HG03378 (cell line): ENCODE measurements around the gene KRT31.
"Not testable (repeated sequence)": the region's sequence is repeated elsewhere in the genome, so short reads cannot be mapped to it uniquely, and the experiment has no call there.

ENCODE experiments used
- ATAC-seq: cut with Tn5 transposase; IDR thresholded peaks from one replicate; pipeline ENCODE4 v1.9.1; 2021; ENCODE audit warnings: mild to moderate bottlenecking, moderate library complexity; ENCODE audit not compliant: unreplicated experiment

Gene KRT31

DNA sequence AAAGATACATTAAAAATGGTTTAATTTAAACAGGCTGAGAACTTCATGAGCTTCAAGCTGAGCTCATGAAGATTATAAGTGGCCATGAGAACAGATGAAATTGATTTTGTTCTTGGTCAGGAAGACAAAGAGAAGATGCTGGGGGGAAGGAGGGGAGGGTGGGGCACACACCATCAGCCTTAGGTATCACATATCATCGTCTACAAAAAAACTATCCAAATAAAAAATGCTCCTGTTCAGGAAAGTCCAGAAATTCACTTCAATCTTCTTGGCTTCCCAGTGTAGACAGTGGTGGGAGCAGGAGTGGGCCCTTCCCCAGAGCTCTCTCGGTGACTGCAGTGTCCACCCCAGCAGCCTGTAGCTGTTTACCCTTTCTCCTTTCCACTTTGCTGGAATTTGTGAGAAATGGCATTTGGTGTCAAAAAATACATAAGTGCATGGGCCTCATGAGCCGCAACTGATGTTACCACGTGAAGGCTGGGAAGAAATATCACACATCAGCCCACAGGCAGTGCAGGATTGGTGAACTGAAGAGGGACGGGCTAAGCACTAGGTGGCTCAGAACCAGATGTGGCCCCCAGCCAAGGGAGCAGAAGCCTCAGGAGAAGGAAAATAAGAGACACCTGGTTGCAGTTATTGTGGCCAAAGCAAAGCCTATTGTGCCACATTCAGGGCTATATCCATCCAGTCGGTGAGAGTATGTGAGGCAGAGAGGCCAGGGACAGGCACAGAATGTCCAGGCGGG is 20.9 kb upstream of the KRT31 start:
- ATAC-seq, result no peak

DNA sequence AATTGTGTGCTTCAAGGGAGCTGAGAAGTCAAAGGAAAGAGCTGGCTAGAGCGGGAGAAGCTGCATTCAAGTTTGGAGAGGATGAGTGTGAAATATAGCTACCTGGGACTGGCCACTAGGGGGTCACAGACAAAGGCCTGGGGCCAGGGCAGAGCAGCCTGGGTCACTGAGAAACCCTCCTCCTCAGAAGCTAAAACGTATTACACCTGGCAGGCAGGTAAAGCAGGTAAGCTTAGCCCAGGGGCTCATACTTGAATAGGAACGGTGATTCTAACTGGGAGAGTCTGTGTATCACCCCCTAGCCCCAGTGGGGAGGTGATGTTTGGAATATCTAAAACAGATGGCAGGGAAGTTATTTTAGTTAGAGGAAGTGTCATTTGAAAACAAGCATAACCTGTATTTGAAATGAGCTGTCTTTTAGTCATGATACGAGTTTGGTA is 20.2 kb upstream of the KRT31 start:
- no peak for ATAC-seq

DNA sequence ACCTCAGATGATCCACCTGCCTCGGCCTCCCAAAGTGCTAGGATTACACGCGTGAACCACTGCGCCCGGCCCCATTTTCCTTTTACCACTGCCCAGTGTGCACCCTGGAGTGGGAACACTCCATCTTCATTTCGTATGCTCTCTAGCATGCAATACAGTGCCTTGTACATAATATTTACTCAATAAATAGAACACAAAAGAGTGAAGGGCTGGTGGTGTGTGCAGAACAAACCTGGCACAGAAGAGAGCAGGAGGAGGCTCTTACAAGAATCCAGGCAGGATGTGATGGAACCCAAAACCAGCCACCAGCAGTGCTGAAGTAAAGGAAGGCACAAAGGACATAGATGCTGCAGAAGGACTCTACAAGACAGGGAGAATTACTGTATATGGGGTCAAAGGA is 19.7 kb upstream of the KRT31 start:
- ATAC-seq, result no peak

DNA sequence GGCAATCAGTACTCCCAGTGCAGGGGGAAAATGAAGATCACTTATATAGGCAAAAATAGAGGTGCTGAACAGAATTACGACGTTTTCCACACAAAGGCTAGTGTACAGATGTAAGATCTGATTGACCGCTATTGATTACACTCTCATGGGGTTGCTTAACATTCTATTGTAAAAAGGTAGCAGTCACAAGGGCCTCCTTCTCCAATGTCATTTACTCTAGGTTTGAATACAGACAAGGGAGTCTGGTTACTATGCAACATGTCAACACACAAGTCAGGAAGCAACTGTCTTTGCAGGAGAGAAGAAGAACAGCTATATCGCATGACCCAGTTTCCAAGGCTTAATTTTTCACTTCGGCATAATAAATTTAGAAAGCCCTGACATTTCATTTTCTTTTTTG is 19.1 kb upstream of the KRT31 start:
- ATAC-seq, result no peak

DNA sequence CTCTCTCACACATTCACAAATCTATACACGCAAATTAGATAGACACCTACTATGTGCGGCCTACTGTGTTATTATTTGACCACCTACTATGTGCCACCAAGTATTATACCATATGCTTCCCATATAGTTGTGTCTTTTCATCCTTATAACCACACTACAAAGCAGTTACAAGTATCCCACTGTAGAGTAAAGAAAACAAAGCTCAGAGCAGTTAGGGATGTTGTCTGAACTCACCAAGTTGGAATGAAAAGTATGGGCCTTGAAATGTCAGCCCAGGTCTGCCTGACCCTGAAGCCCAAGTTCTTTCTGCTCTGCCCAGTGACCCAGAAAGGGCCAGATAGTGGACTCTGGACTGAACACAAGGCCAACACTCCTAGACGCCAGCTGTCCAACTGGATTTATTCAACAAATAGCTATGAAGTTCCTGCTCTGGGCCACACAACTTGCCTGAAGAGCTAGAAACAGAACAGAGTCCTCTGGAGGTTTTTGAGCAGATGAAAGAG is 18.5 kb upstream of the KRT31 start:
- no peak for ATAC-seq

DNA sequence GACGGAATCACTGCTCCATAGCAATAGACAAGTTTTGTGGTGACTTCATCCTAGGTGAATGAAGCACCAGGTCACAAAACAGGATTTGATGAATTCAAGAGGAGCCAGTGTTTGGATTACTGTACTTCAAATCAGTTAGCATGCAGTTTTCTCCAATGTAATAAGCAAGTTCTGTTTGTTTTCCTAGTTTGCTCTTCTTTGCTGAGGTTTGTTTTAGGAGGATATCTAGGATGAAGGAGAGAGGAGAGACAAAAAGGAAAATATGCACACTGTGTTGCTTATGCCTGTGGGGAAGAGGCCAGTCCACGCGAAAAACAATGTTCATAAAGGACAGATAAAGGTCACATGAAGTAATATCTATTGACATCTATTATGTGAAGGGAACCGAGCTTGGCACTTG is 18.0 kb upstream of the KRT31 start:
- ATAC-seq, result no peak

DNA sequence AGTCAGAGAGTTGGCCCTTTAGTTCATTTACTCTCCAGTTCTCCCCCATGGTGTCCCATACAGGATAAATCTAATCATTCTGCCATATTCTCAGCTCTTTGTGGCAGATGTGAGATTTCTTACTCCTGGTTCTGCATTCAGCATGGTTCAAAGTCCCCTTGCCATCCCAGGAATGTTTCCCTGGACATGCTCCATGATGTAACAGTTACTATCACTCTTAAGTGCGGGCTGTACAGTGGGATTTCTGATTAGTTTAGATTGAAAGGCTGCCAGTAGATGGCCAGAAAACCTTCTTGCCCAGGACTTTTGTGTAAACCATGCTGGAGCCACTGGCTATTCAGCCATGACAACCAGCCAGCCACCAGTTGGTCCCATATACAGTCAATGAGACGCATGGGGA is 16.6 kb upstream of the KRT31 start:
- ATAC-seq, result no peak

DNA sequence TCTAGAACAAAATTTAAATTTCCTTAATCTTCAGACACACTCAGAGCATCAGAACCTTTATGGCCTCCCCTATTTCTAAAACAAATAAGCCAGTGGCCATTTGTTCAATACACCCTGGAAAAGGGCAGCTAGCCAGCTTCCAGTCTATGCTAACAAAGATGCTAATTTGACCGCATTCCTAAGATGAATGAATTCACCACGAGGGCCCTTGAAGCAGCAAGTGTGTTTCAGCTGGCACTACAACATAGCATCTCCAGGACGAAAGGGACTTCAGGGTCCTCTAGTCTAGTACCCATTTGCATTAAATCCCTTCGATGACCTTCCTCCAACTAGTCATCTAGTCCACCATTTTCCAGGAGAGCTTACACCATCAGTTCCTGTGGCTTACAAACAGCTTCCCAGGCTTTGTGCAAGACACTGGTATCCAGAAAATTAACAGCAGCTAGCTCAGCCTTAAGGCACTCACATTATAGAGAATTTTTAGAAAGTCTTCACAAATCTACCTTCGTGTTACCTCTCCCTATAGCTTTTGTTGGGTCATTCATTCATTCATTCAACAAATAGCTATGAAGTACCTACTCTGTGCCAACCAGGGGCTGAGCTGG is 16.0 kb upstream of the KRT31 start:
- ATAC-seq, result no peak

DNA sequence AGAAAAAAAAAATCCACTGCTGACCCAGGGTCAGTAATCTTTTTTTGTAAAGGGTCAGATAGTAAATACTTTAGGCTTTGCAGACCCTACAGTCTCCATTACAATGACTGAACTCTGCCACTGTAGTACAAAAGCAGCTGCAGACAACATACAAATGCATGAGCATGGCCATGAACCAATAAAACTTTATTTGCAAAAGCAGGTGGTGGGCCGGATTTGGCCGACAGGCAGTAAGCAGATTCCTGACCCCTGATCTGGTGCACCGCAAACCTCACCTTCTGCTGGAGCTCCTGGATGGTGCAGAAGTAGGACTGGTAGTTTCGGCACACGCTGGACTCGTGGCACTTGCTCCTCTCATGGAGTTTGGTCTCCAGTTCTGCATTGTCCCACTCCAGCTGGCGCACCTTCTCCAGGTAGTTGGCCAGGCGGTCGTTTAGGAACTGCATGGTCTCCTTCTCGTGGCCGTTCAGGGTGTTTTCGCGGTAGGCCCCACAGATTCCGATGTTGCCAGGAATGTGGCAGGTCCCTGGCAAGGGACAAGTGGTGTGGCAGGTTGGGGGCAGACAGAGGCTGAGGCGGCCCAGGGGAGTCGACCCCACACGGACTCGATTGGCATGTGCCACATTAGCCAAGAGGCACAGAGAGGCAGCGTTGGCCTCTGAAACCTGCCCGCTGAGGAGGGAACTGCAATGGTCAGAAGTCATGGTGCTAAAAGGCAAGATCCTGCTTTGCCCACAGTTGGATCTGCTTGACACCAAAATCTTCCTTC is 13.8 kb upstream of the KRT31 start:
- ATAC-seq, result no peak

DNA sequence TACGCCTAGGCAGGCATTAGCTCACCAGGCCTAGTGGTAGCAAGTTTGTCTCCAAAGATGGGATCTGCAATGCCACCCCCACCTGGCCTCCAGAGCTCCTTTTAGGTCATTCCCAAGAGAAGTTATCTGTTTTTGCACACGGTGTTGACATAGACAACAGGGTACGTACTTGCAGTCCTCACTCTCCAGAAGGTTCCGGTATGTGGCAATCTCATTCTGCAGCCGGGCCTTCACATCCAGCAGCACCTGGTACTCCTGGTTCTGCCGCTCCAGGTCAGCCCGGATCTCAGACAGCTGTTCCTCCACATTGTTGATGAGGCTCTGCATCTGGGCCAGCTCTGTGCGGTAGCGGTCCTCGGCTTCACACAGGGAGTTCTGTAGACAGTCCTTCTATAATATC is 9.8 kb upstream of the KRT31 start:
- no peak for ATAC-seq

DNA sequence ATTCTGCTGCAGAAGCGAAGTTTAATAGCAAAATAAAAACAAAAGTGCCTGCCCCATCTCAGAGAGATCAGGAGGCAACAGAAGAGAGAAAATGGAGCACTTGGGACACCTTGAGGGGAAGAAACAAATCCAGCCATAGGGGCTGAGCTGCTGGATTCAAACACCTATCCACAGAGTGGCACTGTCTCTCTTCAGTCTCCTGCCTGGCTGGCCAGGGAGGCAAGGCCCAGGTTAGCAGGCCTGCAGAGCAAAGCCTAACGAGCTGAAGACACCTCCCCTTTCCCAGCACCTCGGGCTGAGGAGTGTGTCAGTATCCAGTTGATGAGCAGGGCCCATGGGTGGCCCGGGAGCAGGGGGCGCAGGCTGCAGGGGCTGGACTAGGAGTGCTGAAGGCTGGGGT is 8.8 kb upstream of the KRT31 start:
- no peak for ATAC-seq

DNA sequence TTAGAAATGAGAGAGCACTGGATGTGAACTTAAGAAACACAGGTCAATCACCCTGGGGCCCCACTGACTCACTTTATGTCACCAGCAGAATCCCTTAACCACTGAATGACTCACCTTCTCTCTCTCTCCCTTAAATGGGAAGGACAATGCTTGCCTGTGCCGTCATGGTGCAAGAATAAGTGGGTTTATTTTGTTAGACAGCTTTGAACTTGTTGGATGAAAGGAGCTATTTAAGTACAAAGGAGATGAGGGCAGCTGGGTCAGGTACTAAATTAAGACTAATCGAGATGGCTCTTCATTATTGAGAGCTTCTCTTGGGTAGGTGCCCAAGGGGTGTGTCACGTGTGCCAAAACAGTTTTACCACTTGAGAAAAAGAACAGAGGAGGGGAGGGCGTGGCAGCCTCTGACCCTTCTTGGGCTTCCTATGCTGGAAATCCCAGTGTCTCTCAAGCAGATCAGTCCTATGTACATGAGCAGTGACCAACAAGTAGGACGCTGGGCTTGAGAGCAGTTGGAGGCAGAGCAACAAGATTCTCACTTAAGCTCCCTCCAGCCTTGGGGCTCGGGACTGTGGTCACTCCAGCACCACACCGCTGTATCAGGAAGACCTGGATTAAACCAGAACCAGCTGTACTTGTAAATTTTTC is 6.7 kb upstream of the KRT31 start:
- ATAC-seq, result no peak

DNA sequence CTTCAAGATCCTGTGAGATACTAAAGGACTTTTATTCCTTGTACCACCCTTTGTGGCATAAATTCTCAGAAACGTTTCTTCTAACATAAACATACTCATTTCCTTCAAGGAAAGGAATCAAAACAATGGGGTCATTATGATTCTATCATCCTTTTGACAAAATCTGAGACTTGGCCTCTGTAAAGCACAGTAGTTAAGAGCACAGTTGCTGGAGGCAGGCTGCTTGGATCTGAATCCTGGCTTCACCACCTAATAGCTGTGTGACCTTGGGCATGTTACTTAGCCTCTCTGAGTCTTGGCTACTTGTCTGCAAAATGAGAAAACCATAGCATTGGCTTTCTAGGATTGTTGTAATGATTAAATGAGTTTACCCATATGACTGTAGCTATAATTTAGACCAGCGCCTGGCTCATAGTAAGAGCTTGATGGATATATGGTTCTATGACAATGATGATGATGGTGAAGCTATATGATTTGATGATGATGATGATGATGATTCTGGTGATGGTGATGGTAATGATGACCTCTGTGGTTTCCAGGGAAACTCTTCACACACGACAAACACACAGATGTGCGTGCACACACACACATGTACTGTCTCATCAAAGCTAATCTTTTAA is 6.1 kb upstream of the KRT31 start:
- ATAC-seq, result no peak

DNA sequence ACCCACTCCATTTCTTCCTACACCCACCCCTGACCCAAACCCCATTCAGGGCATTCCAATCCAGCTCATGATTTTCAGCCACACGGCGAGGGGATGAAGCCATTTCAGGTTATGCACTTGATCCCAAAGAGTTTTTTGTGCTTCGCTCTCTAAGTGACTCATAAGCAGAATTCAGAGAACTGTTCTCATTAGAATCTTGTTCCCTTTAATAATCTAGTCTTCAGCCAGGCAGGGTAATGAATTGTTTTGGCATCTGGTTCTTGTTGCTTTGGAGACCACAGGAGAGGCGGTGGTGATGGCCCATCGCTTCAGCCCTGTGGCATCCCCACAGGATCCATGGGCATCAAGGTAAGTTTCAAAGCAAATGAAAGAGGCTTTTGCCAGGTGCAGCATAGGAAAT is 4.8 kb upstream of the KRT31 start:
- no peak for ATAC-seq

DNA sequence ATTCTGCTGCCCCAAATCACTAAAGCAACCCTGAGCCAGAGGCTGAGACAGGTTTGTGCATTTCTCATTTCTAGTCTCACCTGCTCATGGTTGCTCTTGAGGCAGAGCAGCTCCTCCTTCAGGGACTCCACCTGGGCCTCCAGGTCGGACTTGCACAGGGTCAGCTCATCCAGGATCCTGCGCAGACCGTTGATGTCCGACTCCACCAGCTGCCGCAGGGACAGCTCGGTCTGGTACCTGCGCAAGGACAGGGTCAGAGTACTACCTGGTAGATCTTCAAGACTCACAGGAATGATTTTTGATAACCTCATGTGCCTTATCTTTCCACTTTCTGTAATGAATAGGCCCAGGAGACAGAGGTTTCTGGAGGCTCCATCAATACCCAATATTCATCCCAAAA is 1.1 kb downstream of the KRT31 start:
- no peak for ATAC-seq

DNA sequence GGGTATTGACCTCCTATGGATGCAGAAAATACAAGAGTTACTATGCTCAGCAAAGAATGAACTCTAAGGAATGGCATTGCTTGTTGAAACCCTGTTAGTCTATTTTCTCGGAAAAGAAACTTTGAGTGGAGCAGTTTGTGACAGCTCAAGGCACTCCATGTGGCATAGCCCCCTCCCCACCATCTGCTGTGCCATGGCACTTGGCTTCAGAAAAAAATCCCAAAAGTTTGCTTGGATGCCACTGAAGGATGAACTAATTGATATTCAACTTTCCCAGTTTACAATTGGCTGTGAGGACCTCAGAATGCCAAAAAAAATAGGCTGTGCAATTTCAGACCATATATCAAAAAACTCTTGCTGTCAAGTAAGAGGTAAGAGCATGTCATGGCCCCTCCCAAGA is 1.8 kb downstream of the KRT31 start:
- no peak for ATAC-seq

DNA sequence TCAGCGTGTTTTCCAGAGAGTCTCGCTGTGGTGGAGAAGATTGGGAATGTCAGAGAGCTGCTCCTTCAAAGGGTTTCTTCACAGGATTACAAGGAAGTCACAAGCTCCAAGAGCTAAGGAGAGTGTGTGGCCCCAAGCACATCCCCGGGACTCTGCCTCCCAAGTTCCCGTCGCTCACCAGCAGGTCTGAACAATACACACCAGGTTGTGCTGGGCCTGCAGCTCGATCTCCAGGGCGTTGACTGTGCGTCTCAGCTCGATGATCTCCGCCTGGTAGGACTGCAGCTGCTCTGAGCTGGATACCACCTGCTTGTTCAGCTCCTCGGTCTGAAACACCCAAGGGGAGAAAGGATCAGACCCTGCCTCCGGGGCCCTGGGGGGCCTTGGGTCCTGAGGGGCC is 2.4 kb downstream of the KRT31 start:
- not testable (repeated sequence) for ATAC-seq

DNA sequence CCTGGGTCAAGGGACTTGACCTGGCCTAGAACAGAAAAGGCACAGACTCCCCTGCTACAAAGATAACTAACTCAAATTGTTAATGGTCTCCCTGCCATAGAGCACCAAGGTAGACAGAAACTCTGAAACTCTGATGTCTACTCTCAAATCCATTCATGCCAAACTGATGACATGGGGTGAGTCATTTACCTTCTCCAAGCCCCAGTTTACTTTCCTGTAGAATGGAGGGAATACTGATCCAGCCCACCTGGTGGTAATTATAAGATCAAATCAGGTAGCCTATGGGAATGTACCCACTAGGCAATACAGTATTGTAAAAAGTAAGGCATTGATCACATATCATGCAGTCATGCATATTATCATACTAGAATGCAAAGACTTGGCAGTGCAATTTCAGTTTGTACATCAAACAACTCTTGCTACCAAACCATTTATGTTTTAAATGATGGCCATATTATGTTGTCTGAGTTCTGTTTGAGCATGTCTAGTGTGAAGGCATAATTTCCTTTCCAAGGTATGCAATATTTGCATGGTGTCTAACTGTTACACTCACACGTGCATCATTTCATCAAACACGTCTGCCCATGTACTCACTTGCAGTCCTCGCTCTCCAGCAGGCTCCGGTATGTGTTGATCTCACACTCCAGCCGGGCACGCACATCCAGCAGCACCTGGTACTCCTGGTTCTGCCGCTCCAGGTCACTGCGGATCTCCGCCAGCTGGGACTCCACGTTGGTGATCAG is 3.0 kb downstream of the KRT31 start:
- ATAC-seq, result no peak

DNA sequence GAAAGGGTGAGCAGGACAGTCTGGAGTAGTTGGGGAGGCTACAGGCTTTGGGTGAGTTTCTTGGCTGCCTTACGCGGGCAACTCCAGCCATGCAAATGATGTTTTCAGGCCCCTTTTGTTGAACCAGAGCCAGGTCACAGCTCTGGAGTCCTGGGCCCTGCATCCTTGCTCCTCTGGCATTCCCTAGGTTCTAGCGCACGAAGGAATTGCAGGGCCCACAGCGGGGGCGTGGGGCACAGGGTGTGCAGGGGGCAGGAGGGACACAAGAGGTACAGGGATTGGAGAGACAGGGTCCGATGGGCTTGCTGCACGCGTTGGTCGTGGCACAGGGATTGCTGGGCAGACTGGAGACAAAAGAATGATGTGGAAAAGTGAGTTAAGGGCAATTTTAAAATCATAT is 3.6 kb downstream of the KRT31 start:
- ATAC-seq, result no peak

DNA sequence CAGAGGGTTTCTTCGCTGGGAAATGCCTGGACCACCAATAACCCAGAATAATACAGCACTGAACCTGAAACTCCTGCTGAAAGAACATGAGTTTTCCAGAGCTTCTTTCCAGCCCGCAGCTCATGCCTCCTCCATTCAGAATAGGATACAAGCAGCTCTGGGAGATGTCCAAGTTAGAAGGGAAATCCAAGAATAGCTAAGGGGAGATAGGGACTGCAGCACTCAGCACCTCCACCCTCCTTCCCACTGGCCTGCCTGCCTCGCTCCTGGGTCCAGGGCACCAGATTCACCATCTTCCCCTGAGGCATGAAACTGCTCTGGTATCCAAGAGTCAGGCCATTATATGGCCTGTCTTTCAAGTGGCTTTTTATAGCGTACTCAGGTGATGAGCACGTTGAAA is 4.1 kb downstream of the KRT31 start:
- ATAC-seq, result no peak
